HCT116 (cell line): ENCODE measurements around the gene MUC6. TPM values are rescaled to one million over a fixed set of nuclear protein-coding genes. Genes with fewer than 3 reads are reported as not detected.

Source experiments
- CTCF ChIP-seq, 3 experiments: fragments of 200-600 bp in 1 of 3; sonication (generic) in 1 of 3; IDR thresholded peaks in 2 of 3; conservative IDR thresholded peaks in 1 of 3; 2 replicates each; pipeline ENCODE4 v1.5.1; 2012 to 2017; ENCODE audit warnings: low read depth in 2 of 3, low read length in 2 of 3, antibody characterized with exemption in 1 of 3, borderline replicate concordance in 1 of 3, control low read depth in 1 of 3, mild to moderate bottlenecking in 1 of 3, mixed read lengths in 1 of 3, mixed run types in 1 of 3, moderate library complexity in 1 of 3; ENCODE audit not compliant: insufficient read depth in 1 of 3
- EGR1 ChIP-seq: IDR thresholded peaks from 2 replicates; pipeline ENCODE4 v1.6.1; 2012; ENCODE audit warnings: low read depth
- ELF1 ChIP-seq: IDR thresholded peaks from 2 replicates; pipeline ENCODE4 v1.6.1; 2012; ENCODE audit warnings: low read depth, borderline replicate concordance
- EZH2 ChIP-seq: fragments of 200-600 bp; sonication (generic); IDR thresholded peaks from 2 replicates; pipeline ENCODE4 v1.6.1; 2017; ENCODE audit warnings: antibody characterized with exemption, mixed run types
- FOSL1 ChIP-seq: IDR thresholded peaks from 2 replicates; pipeline ENCODE4 v1.6.1; 2012; ENCODE audit warnings: low read depth
- JUND ChIP-seq: IDR thresholded peaks from 2 replicates; pipeline ENCODE4 v1.6.1; 2012
- MAX ChIP-seq: IDR thresholded peaks from 2 replicates; pipeline ENCODE4 v1.6.1; 2012
- POLR2A ChIP-seq: IDR thresholded peaks from 2 replicates; pipeline ENCODE4 v1.7.0; 2011; ENCODE audit warnings: borderline replicate concordance; ENCODE audit not compliant: insufficient read depth, insufficient read length; ENCODE audit errors: extremely low read depth
- RAD21 ChIP-seq: IDR thresholded peaks from 2 replicates; pipeline ENCODE4 v1.6.1; 2012; ENCODE audit warnings: low read depth, mild to moderate bottlenecking
- SIN3A ChIP-seq: IDR thresholded peaks from 2 replicates; pipeline ENCODE4 v1.6.1; 2012; ENCODE audit warnings: low read depth
- SP1 ChIP-seq: IDR thresholded peaks from 2 replicates; pipeline ENCODE4 v1.6.1; 2012; ENCODE audit warnings: low read depth
- SRF ChIP-seq: IDR thresholded peaks from 2 replicates; pipeline ENCODE4 v1.6.1; 2012; ENCODE audit warnings: low read depth
- TCF7L2 ChIP-seq: IDR thresholded peaks from 2 replicates; pipeline ENCODE4 v1.7.0; 2011; ENCODE audit warnings: borderline replicate concordance, inconsistent platforms; ENCODE audit not compliant: insufficient read depth, insufficient read length; ENCODE audit errors: extremely low read depth
- YY1 ChIP-seq: IDR thresholded peaks from 2 replicates; pipeline ENCODE4 v1.6.1; 2011; ENCODE audit warnings: low read length, low read depth, moderate library complexity, mild to moderate bottlenecking; ENCODE audit not compliant: insufficient replicate concordance; ENCODE audit errors: extremely low read depth
- ZFX ChIP-seq: fragments of 450-650 bp; IDR thresholded peaks from 2 replicates; pipeline ENCODE4 v1.6.1; 2017
- ZNF274 ChIP-seq: fragments of 200-500 bp; sonication (Bioruptor generic); IDR thresholded peaks from 2 replicates; pipeline ENCODE4 v1.6.1; 2014; ENCODE audit warnings: mild to moderate bottlenecking, low read depth, low read length, inconsistent platforms
- total RNA-seq: library from RNA; stranded (reverse); gene quantifications from one replicate; pipeline ENCODE4 v1.2.1, GENCODE V29; 2021; ENCODE audit not compliant: unreplicated experiment

Gene MUC6
- total RNA-seq, 1 experiment from 2014 or later = 0.02 TPM

GRCh38 chr11:1050581-1051355 is 14.2 kb upstream of the MUC6 start (continued):
- TF ChIP-seq SRF (no peak), POLR2A (no peak), TCF7L2 (no peak), SP1 (no peak), MAX (peak; percentile 32; the same call in 1 of the 2 replicates), YY1 (peak; percentile 56), EZH2 (no peak), EGR1 (no peak), ELF1 (no peak), CTCF (IDR thresholded peaks at IDR 0.05 in 2 of 3, conservative IDR thresholded peaks at IDR 0.05 in 1 of 3; ENCODE audit: borderline replicate concordance in 1 of 3, insufficient read depth in 1 of 3, low read depth in 2 of 3, low read length in 2 of 3) (peak; percentile 91 to 94 (median 92)), JUND (no peak), SIN3A (no peak), ZNF274 (no peak), RAD21 (peak; percentile 100), FOSL1 (no peak), ZFX (no peak)
